ENCODE data around the gene POLR2H. TPM values are rescaled to one million over a fixed set of nuclear protein-coding genes. Genes with fewer than 3 reads are reported as not detected.

POLR2H gene
- total RNA-seq, 1 experiment from 2014 or later = 153 TPM

DNA sequence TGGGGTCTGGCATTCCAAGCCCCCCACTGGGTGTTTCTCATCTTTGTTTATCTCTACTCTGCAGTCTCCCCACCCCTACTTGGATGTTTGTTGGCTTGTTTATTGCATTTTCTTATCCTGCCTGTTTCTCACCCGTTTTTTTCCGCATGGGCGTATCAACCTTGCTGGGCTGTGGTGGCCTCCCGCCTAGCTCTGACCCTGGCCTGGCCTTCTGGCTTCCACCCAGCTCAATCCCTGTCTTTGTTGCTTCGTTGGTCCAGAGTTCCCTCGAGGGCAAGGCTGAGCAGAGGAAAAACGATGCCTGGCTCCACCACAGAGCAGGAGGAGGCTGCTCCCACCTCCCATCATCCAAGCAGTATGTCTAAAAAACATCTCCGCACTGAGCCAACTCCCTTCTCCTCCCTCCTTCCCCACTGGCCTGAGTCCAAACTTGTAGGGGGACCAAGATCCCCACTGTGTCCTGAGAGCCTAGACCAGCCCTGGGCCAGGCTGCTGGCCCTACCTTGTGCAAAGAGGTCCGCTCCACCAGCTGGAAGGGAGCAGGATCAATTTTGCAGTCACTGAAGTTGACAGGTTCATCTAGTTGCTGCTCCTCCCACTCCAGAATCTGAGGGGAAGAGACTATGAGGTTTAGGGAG is 9.9 kb upstream of the POLR2H start:
- Histone ChIP-seq H3K9me3 (ENCODE audit: insufficient read depth, low read depth) (no peaks in the 10 kb centered on the region), H3K9me2 (ENCODE audit: insufficient read depth) (no peaks in the 10 kb centered on the region), H3K4me2 (no peak overlapping the region), H3K4me1 (replicated peaks; ENCODE audit: insufficient read depth) (no peaks in the 10 kb centered on the region), H3K36me3 (ENCODE audit: low read depth) (no peaks in the 10 kb centered on the region), H3F3A (ENCODE audit: insufficient read depth, low read depth) (0 out of 2 replicates have a peak, but pooled peaks cover 5% of the 10 kb centered on the region), H3K27ac (no peak overlapping the region), H3K4me3 (no peak overlapping the region), H4K20me1 (ENCODE audit: insufficient read depth) (no peaks in the 10 kb centered on the region), H3K79me2 (ENCODE audit: low read depth) (no peaks in the 10 kb centered on the region), H2AFZ (no peak overlapping the region), H3K27me3 (ENCODE audit: insufficient read depth, low read depth) (no peaks in the 10 kb centered on the region)
- CTCF ChIA-PET = interaction anchor here (0.5 to 1.2 kb wide), 2 partner anchors 10 to 905 kb away, joined by 3 read pairs; partner anchors contain the start of genes CLCN2 and POLR2H
- intact Hi-C loops (cut with micrococcal nuclease; ENCODE audit: unreplicated experiment) = no loop called here
- no TSS peak for BruUV-seq (replicated peaks)
- TF ChIP-seq, protein P1, sequence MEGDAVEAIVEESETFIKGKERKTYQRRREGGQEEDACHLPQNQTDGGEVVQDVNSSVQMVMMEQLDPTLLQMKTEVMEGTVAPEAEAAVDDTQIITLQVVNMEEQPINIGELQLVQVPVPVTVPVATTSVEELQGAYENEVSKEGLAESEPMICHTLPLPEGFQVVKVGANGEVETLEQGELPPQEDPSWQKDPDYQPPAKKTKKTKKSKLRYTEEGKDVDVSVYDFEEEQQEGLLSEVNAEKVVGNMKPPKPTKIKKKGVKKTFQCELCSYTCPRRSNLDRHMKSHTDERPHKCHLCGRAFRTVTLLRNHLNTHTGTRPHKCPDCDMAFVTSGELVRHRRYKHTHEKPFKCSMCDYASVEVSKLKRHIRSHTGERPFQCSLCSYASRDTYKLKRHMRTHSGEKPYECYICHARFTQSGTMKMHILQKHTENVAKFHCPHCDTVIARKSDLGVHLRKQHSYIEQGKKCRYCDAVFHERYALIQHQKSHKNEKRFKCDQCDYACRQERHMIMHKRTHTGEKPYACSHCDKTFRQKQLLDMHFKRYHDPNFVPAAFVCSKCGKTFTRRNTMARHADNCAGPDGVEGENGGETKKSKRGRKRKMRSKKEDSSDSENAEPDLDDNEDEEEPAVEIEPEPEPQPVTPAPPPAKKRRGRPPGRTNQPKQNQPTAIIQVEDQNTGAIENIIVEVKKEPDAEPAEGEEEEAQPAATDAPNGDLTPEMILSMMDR (conservative IDR thresholded peaks at IDR 0.05) = no peak
- TF ChIP-seq EZH2 (IDR thresholded peaks at IDR 0.05; ENCODE audit: low read depth) = no peak
- DNase-seq = no peak
- POLR2A ChIA-PET (ENCODE audit: unreplicated experiment) = interaction anchor here (0.6 kb wide), 1 partner anchor 74 kb away, joined by 8 read pairs; no protein-coding TSS in a partner anchor

DNA sequence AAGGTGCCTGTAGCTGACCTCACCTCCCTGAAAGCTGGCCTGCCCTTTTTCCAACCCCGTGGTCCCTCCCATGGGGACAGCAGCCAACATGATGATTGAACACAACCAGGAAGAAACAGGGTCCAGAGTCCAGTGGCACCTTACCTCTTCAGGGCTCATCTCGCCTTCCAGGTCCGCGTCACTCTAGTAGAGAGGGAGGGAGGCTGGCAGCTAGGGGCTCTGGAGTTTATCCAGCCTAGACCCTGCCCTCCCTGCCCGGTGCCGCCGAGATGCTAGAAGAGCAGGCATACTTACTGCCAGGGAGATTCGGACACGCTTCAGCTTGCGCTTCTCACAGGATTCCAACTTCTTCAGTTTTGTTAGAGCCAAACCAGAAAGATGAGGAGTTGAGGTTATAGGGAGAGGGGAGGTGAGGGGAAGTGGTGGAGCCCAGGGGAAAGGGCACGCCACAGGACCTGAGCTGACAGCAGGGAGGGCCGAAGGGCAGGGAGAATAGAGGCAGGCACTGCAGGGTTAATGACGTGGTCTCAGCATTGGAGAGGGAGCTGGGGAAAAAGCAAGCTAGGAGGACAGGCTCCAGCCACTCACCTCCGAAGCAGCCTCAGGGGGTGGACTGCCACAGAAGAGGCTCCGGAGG is 9.2 kb upstream of the POLR2H start:
- Histone ChIP-seq H3K79me2 (ENCODE audit: low read depth) (no peaks in the 10 kb centered on the region), H3K36me3 (ENCODE audit: low read depth) (no peaks in the 10 kb centered on the region), H3K27ac (no peak overlapping the region), H3K4me1 (replicated peaks; ENCODE audit: insufficient read depth) (no peaks in the 10 kb centered on the region), H3F3A (ENCODE audit: insufficient read depth, low read depth) (0 out of 2 replicates have a peak, but pooled peaks cover 5% of the 10 kb centered on the region), H3K9me3 (ENCODE audit: insufficient read depth, low read depth) (no peaks in the 10 kb centered on the region), H3K27me3 (ENCODE audit: insufficient read depth, low read depth) (no peaks in the 10 kb centered on the region), H3K9me2 (ENCODE audit: insufficient read depth) (no peaks in the 10 kb centered on the region), H3K4me3 (no peak overlapping the region), H3K4me2 (no peak overlapping the region), H4K20me1 (ENCODE audit: insufficient read depth) (no peaks in the 10 kb centered on the region), H2AFZ (no peak overlapping the region)
- CTCF ChIA-PET = no interaction called here
- no peak for TF ChIP-seq EZH2 (IDR thresholded peaks at IDR 0.05; ENCODE audit: low read depth)
- TF ChIP-seq, protein P1 (conservative IDR thresholded peaks at IDR 0.05) = no peak
- POLR2A ChIA-PET (ENCODE audit: unreplicated experiment) = no interaction called here
- no peak for DNase-seq
- no TSS peak for BruUV-seq (replicated peaks)
- intact Hi-C loops (cut with micrococcal nuclease; ENCODE audit: unreplicated experiment) = no loop called here

DNA sequence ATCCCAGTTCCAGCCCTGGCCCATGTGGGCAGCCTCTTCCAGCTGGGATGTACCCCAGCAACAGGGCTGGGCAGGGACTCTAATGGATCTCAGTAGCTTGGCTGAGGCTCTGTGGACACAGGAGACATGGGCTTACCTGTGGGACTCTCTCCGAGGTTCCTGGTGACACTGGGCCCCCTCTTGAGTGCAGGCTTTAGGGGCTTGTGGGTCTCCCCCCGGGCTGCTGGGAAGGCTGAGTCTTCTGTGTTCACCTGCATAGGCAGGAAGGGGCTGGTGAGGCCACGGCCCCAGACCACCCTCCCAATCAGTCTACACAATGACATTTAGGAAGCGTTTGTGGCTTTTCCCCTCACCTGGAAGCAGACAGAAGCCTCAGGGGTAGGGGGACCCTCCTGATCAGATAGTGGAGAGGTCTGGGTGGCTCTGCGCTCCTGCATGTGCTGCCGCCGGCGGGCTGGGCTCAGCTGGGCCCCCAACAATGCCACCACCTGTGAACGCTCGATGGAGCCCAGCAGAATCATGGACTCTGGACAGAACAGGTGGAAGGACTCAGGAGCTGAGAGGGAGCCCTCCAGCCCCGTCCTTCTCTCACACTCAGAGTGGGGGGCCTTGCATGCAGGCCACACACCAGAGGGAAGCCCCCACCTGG is 8.5 kb upstream of the POLR2H start:
- H3K4me2 ChIP-seq = no peak overlapping the region
- ChIA-PET CTCF (interaction anchor here (2.1 kb wide), 1 partner anchor 193 kb away, joined by 4 read pairs; no protein-coding TSS in a partner anchor), POLR2A (ENCODE audit: unreplicated experiment) (no interaction called here)
- TF ChIP-seq, protein P1 (conservative IDR thresholded peaks at IDR 0.05) = no peak
- no peak for TF ChIP-seq EZH2 (IDR thresholded peaks at IDR 0.05; ENCODE audit: low read depth)
- no peaks in the 10 kb centered on the region for H3K9me3 ChIP-seq (ENCODE audit: insufficient read depth, low read depth)
- no peaks in the 10 kb centered on the region for H4K20me1 ChIP-seq (ENCODE audit: insufficient read depth)
- H3K4me3 ChIP-seq = no peak overlapping the region
- H3K79me2 ChIP-seq (ENCODE audit: low read depth) = no peaks in the 10 kb centered on the region
- H3K36me3 ChIP-seq (ENCODE audit: low read depth) = no peaks in the 10 kb centered on the region
- no peaks in the 10 kb centered on the region for H3K27me3 ChIP-seq (ENCODE audit: insufficient read depth, low read depth)
- H3K27ac ChIP-seq = no peak overlapping the region
- BruUV-seq (replicated peaks) = no TSS peak
- no peaks in the 10 kb centered on the region for H3K4me1 ChIP-seq (replicated peaks; ENCODE audit: insufficient read depth)
- H2AFZ ChIP-seq = no peak overlapping the region
- DNase-seq = no peak
- 0 out of 2 replicates have a peak, but pooled peaks cover 5% of the 10 kb centered on the region for H3F3A ChIP-seq (ENCODE audit: insufficient read depth, low read depth)
- H3K9me2 ChIP-seq (ENCODE audit: insufficient read depth) = no peaks in the 10 kb centered on the region
- intact Hi-C loops (cut with micrococcal nuclease; ENCODE audit: unreplicated experiment) = no loop called here

All from PC-9 (cell line).